SK-N-MC (cell line): ENCODE results near the gene SPATA6L.

Experiments used
- EZH2 ChIP-seq: fragments of 200-600 bp; sonication (generic); IDR thresholded peaks from one replicate; pipeline ENCODE4 v1.6.1; 2017; ENCODE audit warnings: antibody characterized with exemption
- FOXP2 ChIP-seq: optimal IDR thresholded peaks from 2 replicates; pipeline ENCODE3; 2011; ENCODE audit warnings: mild to moderate bottlenecking, moderate library complexity; ENCODE audit not compliant: insufficient read depth; ENCODE audit errors: extremely low read length, control extremely low read depth
- POLR2AphosphoS5 ChIP-seq: IDR thresholded peaks from 2 replicates; pipeline ENCODE4 v1.6.1; 2012; ENCODE audit warnings: mild to moderate bottlenecking, low read depth, low read length, borderline replicate concordance

DNA sequence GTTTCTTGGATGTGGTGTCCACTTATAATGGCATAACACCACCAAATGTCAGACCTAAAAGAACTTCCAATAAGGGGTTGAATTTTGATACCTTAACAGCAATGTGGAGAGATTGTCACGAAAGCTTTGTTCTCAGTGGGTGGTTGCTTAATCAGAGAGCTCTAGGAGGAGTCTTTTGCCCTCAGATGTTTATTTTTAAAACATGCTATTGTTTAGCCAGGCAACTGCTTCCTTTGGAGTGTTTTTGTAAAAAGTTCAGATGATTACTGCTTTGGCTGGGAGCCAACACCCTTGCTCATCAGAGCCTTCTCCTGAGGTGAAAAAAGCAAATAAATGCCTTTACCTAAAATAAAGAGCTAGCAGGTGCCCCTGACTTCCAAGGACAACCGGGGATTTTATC lies 111.0 kb downstream of the SPATA6L start:
- no peak for TF ChIP-seq EZH2
- TF ChIP-seq POLR2AphosphoS5, result no peak
- no peak for TF ChIP-seq FOXP2
